ENCODE data around the gene NKX2-4. TPM values are rescaled to one million over a fixed set of nuclear protein-coding genes. Genes with fewer than 3 reads are reported as not detected.
"Not testable (repeated sequence)": the region's sequence is repeated elsewhere in the genome, so short reads cannot be mapped to it uniquely, and the experiment has no call there.

Gene NKX2-4
- total and polyA plus RNA-seq, 2 of the 4 experiments (the other 2 are of a cell fraction), result not detected

DNA sequence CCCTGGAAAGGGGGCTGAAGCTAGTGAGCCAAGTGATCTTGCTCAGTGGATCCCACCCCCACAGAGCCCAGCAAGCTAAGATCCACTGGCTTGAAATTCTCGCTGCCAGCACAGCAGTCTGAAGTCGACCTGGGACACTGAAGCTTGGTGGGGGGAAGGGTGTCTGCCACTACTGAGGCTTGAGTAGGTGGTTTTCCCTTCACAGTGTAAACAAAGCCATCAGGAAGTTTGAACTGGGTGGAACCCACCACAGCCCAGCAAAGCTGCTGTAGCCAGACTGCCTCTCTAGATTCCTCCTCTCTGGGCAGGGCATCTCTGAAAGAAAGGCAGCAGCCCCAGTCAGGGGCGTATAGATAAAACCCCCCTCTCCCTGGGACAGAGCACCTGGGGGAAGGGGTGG lies 16.7 kb upstream of the NKX2-4 start:
- H3K9ac ChIP-seq (ENCODE audit: low read depth, low read length); H2AK5ac ChIP-seq (ENCODE audit: low read depth, low read length); H3K27me3 ChIP-seq (ENCODE audit: control insufficient read depth, insufficient read depth, low read length); H4K5ac ChIP-seq (ENCODE audit: low read depth, low read length); CTCF ChIA-PET; DNase-seq; H3K9me1 ChIP-seq (ENCODE audit: insufficient read depth, low read length); H2BK5ac ChIP-seq (ENCODE audit: low read depth, low read length, poor library complexity, severe bottlenecking); dilution Hi-C loops (cut with HindIII; ENCODE audit: low sequenced_read_pairs, unreplicated experiment); H4K8ac ChIP-seq (ENCODE audit: low read depth in 2 of 2, low read length in 2 of 2); H3K4me2 ChIP-seq (ENCODE audit: low read depth, low read length); H3K27ac ChIP-seq (ENCODE audit: insufficient read depth, low read length); H3K14ac ChIP-seq (replicated peaks; ENCODE audit: low read depth, low read length); H3K4ac ChIP-seq (ENCODE audit: low read depth, low read length); H3K23ac ChIP-seq (ENCODE audit: low read depth, low read length); H3K79me1 ChIP-seq (ENCODE audit: low read depth in 1 of 2, low read length in 2 of 2); ATAC-seq (ENCODE audit: low read depth); H3K18ac ChIP-seq (ENCODE audit: low read depth, low read length); H4K91ac ChIP-seq (ENCODE audit: insufficient read depth, low read depth, low read length); H2AFZ ChIP-seq (replicated peaks; ENCODE audit: low read length, poor library complexity); in situ Hi-C loops (cut with MboI; ENCODE audit: low sequenced_read_pairs); H3K9me3 ChIP-seq (ENCODE audit: control insufficient read depth, insufficient read depth, low read length); H2BK20ac ChIP-seq (ENCODE audit: low read depth, low read length); H4K20me1 ChIP-seq (ENCODE audit: insufficient read depth, low read length); intact Hi-C loops (cut with micrococcal nuclease); POLR2A ChIA-PET (ENCODE audit: unreplicated experiment); BruUV-seq (replicated peaks); H3K56ac ChIP-seq (ENCODE audit: extremely low read depth, insufficient read depth, low read length); H2AK9ac ChIP-seq (replicated peaks; ENCODE audit: low read depth, low read length, poor library complexity); H2BK15ac ChIP-seq (ENCODE audit: low read depth, low read length); H3K4me1 ChIP-seq (ENCODE audit: control insufficient read depth, insufficient read depth, low read length); H2BK120ac ChIP-seq (ENCODE audit: low read depth, low read length); H3K4me3 ChIP-seq (ENCODE audit: insufficient read depth, low read depth, low read length); H3K36me3 ChIP-seq (ENCODE audit: control insufficient read depth, insufficient read depth, low read length): not testable (repeated sequence)
- WGBS, 2 experiments (ENCODE audit: extremely low coverage in 2 of 2, insufficient read length in 1 of 2), result no CpG with 5 or more reads among the region's 3 CpGs

Measured in IMR-90 (cell line).